Cardiac fibroblast (primary cell): Measurements from ENCODE around the gene NPC1.
A peak's percentile ranks its signal among the peaks of the same experiment; 100 is the strongest.

Experiments
- DNase-seq, 2 donors: peaks; one replicate each; pipeline versions ENCODE4 v3.0.0 to v3.0.0-alpha.2; 2010; ENCODE audit warnings: low read depth in 2 of 2
- H3K4me3 ChIP-seq, 2 donors: replicated peaks in 1 of 2; 1 replicate in 1 of 2; 2 replicates in 1 of 2; pipeline ENCODE4 v1.5.1; 2011; ENCODE audit warnings: low read depth in 2 of 2, low read length in 2 of 2, mild to moderate bottlenecking in 2 of 2, moderate library complexity in 1 of 2
- CTCF ChIP-seq: IDR thresholded peaks from one replicate; pipeline ENCODE4 v1.5.1; 2011; ENCODE audit warnings: low read depth, mild to moderate bottlenecking, low read length, inconsistent platforms

NPC1 gene

GRCh38 chr18:23592911-23593310 is 6.6 kb upstream of the NPC1 start:
- H3K4me3 ChIP-seq, result no peak overlapping the region
- no peak for TF ChIP-seq CTCF
- no peak for DNase-seq

GRCh38 chr18:23591011-23591410 is 4.7 kb upstream of the NPC1 start:
- DNase-seq, result peak; percentile 32 to 67
- TF ChIP-seq CTCF, result no peak
- no peak overlapping the region for H3K4me3 ChIP-seq

- no peak overlapping the region for H3K4me3 ChIP-seq
- TF ChIP-seq CTCF, result no peak
- DNase-seq, result peak; percentile 34 to 54
Measured at GRCh38 chr18:23588836-23589560, 2.7 kb upstream of the NPC1 start.

GRCh38 chr18:23587220-23587642 is 925 bp upstream of the NPC1 start:
- TF ChIP-seq CTCF, result no peak
- no peak for DNase-seq
- peak overlapping the region in 1 of 2 donors; percentile 97 for H3K4me3 ChIP-seq

- no peak for TF ChIP-seq CTCF
- no peak for DNase-seq
- H3K4me3 ChIP-seq, result peak overlapping the region; percentile 77 to 97
Measured at GRCh38 chr18:23585897-23586248, 433 bp downstream of the NPC1 start.

GRCh38 chr18:23585007-23585871 is 1.1 kb downstream of the NPC1 start:
- peak overlapping the region; percentile 77 to 97 for H3K4me3 ChIP-seq
- DNase-seq, result peak; percentile 44 to 56
- no peak for TF ChIP-seq CTCF
